Esophagus squamous epithelium (tissue), 5 donors: ENCODE data around the gene GPR150. TPM values are rescaled to one million over a fixed set of nuclear protein-coding genes. Genes with fewer than 3 reads are reported as not detected.
"Not testable (repeated sequence)": the region's sequence is repeated elsewhere in the genome, so short reads cannot be mapped to it uniquely, and the experiment has no call there.

Experiments
- DNase-seq: peaks from one replicate; lab custom pipeline; 2025; lab: John Stamatoyannopoulos, UW
- H3K27ac ChIP-seq, 4 donors: fragments of 200-600 bp; sonication (generic); one replicate each; pipeline ENCODE4 v1.5.1; 2016 to 2019; ENCODE audit warnings: mild to moderate bottlenecking in 1 of 4
- H3K27me3 ChIP-seq, 4 donors: fragments of 200-600 bp; sonication (generic); 1 replicate in 3 of 4; 2 replicates in 1 of 4; pipeline versions ENCODE4 v1.5.1 to v1.6.0; 2017 to 2021; ENCODE audit warnings: antibody characterized with exemption in 1 of 4
- H3K36me3 ChIP-seq, 3 donors: fragments of 200-600 bp; sonication (generic); one replicate each; pipeline ENCODE4 v1.5.1; 2016 to 2019
- H3K4me1 ChIP-seq, 3 donors: fragments of 200-600 bp; sonication (generic); one replicate each; pipeline ENCODE4 v1.5.1; 2017 to 2019
- H3K4me3 ChIP-seq, 4 donors: fragments of 200-600 bp; sonication (generic); 1 replicate in 3 of 4; 2 replicates in 1 of 4; pipeline ENCODE4 v1.5.1; 2016 to 2019; ENCODE audit warnings: mild to moderate bottlenecking in 2 of 4, moderate library complexity in 1 of 4
- H3K9me3 ChIP-seq, 3 donors: fragments of 200-600 bp; sonication (generic); one replicate each; pipeline ENCODE4 v1.5.1; 2016 to 2019
- POLR2A ChIP-seq, 4 donors: fragments of 450-650 bp; IDR thresholded peaks; one replicate each; pipeline ENCODE4 v1.6.1; 2017; ENCODE audit warnings: antibody characterized with exemption in 4 of 4, mild to moderate bottlenecking in 4 of 4, moderate library complexity in 3 of 4
- WGBS, 2 donors: methylation state at CpG; one replicate each; pipeline ENCODE4 v1.1.5; 2018; 5-methylcytosine and 5-hydroxymethylcytosine counted together
- intact Hi-C: fragments of 100-400 bp; cut with DNase I; formaldehyde crosslinking; loops from one replicate; pipeline ENCODE4 v1.15.0; 2022
- total RNA-seq, 4 donors: library from RNA; depleted of rRNA; stranded (reverse); fragments of >200 nt; gene quantifications; one replicate each; pipeline ENCODE4 v1.1.0, GENCODE V29; 2016
- TF ChIP-seq, protein P1 (sequence below), 6 experiments: fragments of 450-650 bp in 4 of 6; fragments of 200-600 bp in 2 of 6; sonication (generic) in 2 of 6; IDR thresholded peaks; one replicate each; pipeline ENCODE4 v1.5.1; 2016 to 2019; ENCODE audit warnings: antibody characterized with exemption in 6 of 6, mild to moderate bottlenecking in 4 of 6, moderate library complexity in 4 of 6
- donor health status: DM: yes; HTN: yes; CAD: no.

The GPR150 gene
- total RNA-seq, 4 donors from 2014 or later: not detected

DNA sequence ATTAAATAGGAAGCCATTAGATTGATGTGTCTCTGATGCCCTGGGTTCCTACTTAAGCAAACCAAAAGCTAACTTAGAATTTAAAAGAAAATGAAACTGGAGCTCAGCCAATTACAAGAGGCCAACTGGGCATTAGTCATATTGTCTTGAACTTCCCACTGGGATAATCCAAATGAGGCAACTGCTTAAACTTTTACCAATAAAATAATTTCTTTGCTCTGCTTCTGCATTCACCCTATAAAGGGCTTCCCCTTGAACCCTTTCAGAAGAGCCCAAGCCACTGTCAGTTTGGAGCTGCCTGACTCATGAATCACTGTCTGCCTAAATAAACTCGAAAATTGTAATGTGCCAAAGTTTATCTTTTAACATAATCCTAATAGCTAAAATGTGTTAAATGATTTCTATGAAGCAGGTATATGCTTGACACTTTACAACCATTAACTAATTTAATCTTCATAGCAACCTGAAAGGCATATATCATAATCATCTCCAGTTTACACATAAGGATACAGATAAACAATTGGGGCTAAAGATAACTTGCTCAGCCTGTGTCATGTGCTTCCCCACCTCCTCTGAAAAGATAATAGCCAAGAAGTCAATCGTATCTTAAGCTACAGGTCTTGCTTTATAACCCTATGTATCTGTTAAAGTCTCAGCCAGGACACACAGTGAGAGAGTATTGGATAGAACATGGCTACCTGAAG, 11.5 kb downstream of the GPR150 start:
- no peak for DNase-seq
- Histone ChIP-seq H3K9me3 (no peaks in the 10 kb centered on the region), H3K4me3 (no peak overlapping the region), H3K4me1 (peaks cover 0 to 10% (median 5%) of the 10 kb centered on the region in 3 donors), H3K36me3 (no peaks in the 10 kb centered on the region), H3K27me3 (peaks cover 0 to 6% (median 0%) of the 10 kb centered on the region in 4 donors), H3K27ac (no peak overlapping the region)
- TF ChIP-seq, protein P1, sequence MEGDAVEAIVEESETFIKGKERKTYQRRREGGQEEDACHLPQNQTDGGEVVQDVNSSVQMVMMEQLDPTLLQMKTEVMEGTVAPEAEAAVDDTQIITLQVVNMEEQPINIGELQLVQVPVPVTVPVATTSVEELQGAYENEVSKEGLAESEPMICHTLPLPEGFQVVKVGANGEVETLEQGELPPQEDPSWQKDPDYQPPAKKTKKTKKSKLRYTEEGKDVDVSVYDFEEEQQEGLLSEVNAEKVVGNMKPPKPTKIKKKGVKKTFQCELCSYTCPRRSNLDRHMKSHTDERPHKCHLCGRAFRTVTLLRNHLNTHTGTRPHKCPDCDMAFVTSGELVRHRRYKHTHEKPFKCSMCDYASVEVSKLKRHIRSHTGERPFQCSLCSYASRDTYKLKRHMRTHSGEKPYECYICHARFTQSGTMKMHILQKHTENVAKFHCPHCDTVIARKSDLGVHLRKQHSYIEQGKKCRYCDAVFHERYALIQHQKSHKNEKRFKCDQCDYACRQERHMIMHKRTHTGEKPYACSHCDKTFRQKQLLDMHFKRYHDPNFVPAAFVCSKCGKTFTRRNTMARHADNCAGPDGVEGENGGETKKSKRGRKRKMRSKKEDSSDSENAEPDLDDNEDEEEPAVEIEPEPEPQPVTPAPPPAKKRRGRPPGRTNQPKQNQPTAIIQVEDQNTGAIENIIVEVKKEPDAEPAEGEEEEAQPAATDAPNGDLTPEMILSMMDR (IDR thresholded peaks at IDR 0.05): no peak
- no peak for TF ChIP-seq POLR2A (IDR thresholded peaks at IDR 0.05)
- WGBS, 2 donors: 19 to 36% methylated on average over 2 of the region's 2 CpGs
- intact Hi-C loops: no loop called here

DNA sequence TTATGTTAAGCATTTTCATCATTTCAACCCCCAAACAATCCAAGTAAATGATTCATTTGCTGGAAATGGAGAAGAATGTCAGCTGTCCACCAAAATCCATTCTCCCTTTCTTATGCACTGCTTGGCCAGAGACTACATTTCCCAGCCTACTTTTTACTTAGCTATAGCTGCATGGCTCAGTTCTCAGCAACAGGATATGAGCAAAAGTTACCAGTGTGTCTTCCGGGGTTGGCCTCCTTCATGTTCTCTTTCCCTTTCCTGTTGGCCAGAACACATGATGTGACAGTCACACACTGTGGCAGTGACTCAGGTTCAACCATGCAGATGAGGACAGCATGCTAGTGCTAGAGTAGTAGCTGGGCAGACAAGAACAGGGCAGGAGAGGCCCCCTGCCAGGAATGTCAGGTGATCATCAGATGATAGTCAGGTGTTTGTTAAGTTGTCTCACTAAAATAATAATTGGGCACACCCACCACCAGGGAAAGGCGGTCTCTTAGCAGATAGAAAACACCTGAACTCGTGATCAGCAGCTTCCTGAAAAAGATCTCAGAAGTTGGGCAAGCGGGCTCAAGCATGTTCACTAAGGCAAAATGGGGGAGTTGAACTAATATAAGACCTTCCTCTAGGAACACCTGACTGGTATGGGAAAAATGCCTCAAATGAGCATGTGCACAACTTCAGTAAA, 12.2 kb downstream of the GPR150 start:
- 79 to 82% methylated on average over 4 of the region's 4 CpGs for WGBS, 2 donors
- Histone ChIP-seq H3K4me3 (no peak overlapping the region), H3K4me1 (peaks cover 0 to 10% (median 5%) of the 10 kb centered on the region in 3 donors), H3K27ac (no peak overlapping the region), H3K36me3 (no peaks in the 10 kb centered on the region), H3K27me3 (peaks cover 0 to 8% (median 0%) of the 10 kb centered on the region in 4 donors), H3K9me3 (no peaks in the 10 kb centered on the region)
- intact Hi-C loops: no loop called here
- DNase-seq: no peak
- TF ChIP-seq, protein P1 (IDR thresholded peaks at IDR 0.05): no peak
- TF ChIP-seq POLR2A (IDR thresholded peaks at IDR 0.05): peak in 1 of 4 donors; percentile 20

DNA sequence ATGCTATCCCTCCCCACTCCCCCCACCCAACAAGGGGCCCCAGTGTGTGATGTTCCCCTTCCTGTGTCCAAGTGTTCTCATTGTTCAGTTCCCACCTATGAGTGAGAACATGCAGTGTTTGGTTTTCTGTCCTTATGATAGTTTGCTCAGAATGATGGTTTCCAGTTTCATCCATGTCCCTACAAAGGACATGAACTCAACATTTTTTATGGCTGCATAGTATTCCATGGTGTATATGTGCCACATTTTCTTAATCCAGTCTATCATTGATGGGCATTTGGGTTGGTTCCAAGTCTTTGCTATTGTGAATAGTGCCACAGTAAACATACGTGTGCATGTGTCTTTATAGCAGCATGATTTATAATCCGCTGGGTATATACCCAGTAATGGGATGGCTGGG, 13.1 kb downstream of the GPR150 start:
- H3K4me1 ChIP-seq: peaks cover 0 to 10% (median 5%) of the 10 kb centered on the region in 3 donors
- DNase-seq, H3K27ac ChIP-seq, H3K4me3 ChIP-seq, H3K9me3 ChIP-seq, intact Hi-C loops, H3K36me3 ChIP-seq: not testable (repeated sequence)
- peaks cover 0 to 12% (median 0%) of the 10 kb centered on the region in 4 donors for H3K27me3 ChIP-seq
- WGBS, 2 donors: 100% methylated on average over 2 of the region's 2 CpGs

DNA sequence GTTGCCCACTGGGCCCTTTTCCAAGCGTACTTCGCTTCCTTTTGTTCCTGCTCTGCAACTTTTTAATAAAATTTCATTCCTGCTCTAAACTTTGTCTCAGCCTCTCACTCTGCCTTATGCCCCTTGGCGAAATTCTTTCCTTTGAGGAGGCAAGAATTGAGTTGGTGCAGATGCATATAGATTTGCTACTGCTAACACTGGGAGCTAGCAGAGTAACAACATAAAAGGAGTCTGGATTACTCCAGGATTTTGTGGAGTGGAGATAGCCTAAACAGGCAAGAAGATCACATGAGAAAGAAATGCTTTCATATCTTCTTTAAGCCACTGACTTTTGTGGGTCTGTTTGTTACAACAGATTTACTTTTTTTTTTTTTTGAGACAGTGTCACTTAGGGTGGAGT, 13.8 kb downstream of the GPR150 start:
- Histone ChIP-seq H3K9me3 (no peaks in the 10 kb centered on the region), H3K27ac (no peak overlapping the region), H3K36me3 (no peaks in the 10 kb centered on the region), H3K4me1 (peaks cover 0 to 10% (median 5%) of the 10 kb centered on the region in 3 donors), H3K27me3 (peaks cover 0 to 12% (median 0%) of the 10 kb centered on the region in 4 donors), H3K4me3 (no peak overlapping the region)
- no peak for TF ChIP-seq POLR2A (IDR thresholded peaks at IDR 0.05)
- TF ChIP-seq, protein P1 (IDR thresholded peaks at IDR 0.05): no peak
- WGBS, 2 donors: 88 to 97% methylated on average over 3 of the region's 3 CpGs
- no peak for DNase-seq
- intact Hi-C loops: no loop called here

DNA sequence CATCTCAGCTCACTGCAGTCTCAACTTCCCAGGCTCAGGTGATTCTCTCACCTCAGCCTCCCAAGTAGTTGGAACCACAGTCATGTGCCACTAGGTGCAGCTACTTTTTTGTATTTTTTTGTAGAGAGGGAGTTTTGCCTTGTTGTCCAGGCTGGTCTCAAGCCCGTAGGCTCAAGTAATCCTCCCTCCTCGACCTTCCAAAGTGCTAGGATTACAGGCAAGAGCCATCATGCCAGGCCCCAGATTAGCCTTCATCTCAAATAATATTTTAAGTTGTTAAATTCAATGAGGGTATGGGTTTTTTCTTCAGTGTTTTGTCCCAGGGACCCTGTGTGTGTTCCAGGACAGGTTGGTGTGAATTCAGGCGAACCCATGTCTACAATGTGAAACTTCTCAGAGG, 14.2 kb downstream of the GPR150 start:
- 83 to 86% methylated on average over 3 of the region's 3 CpGs for WGBS, 2 donors
- Histone ChIP-seq H3K36me3 (no peaks in the 10 kb centered on the region), H3K27ac (no peak overlapping the region), H3K9me3 (no peaks in the 10 kb centered on the region), H3K27me3 (peaks cover 0 to 12% (median 0%) of the 10 kb centered on the region in 4 donors), H3K4me3 (no peak overlapping the region), H3K4me1 (peaks cover 0 to 10% (median 5%) of the 10 kb centered on the region in 3 donors)
- no peak for DNase-seq
- intact Hi-C loops: no loop called here
- TF ChIP-seq, protein P1 (IDR thresholded peaks at IDR 0.05): no peak
- no peak for TF ChIP-seq POLR2A (IDR thresholded peaks at IDR 0.05)
